Testis (tissue), 3 donors: ENCODE results near the gene TRIM3. TPM values are rescaled to one million over a fixed set of nuclear protein-coding genes. Genes with fewer than 3 reads are reported as not detected.

Source experiments
- DNase-seq: peaks from one replicate; pipeline ENCODE4 v3.0.0-alpha.2; 2019
- H3K27ac ChIP-seq, 2 donors: fragments of 200-600 bp; sonication (generic); one replicate each; pipeline ENCODE4 v1.5.1; 2019
- H3K27me3 ChIP-seq: fragments of 200-600 bp; sonication (generic); one replicate; pipeline ENCODE4 v1.5.1; 2019
- H3K36me3 ChIP-seq: fragments of 200-600 bp; sonication (generic); one replicate; pipeline ENCODE4 v1.5.1; 2017; ENCODE audit warnings: low read depth; ENCODE audit errors: missing control alignments
- H3K4me1 ChIP-seq: fragments of 200-600 bp; sonication (generic); one replicate; pipeline ENCODE4 v1.5.1; 2019
- H3K4me3 ChIP-seq, 2 donors: fragments of 200-600 bp; sonication (generic); one replicate each; pipeline ENCODE4 v1.5.1; 2017 to 2019
- H3K9me3 ChIP-seq: fragments of 200-600 bp; sonication (generic); one replicate; pipeline ENCODE4 v1.5.1; 2017
- CTCF ChIP-seq, 3 experiments: fragments of 450-650 bp in 2 of 3; fragments of 200-600 bp in 1 of 3; sonication (generic) in 1 of 3; IDR thresholded peaks; one replicate each; pipeline ENCODE4 v1.5.1; 2016 to 2019; ENCODE audit warnings: antibody characterized with exemption in 3 of 3, mild to moderate bottlenecking in 2 of 3, moderate library complexity in 1 of 3
- POLR2A ChIP-seq: fragments of 450-650 bp; IDR thresholded peaks from one replicate; pipeline ENCODE4 v1.6.1; 2017; ENCODE audit warnings: antibody characterized with exemption, mild to moderate bottlenecking, moderate library complexity
- WGBS, 2 donors: methylation state at CpG; one replicate each; pipeline ENCODE4 v1.1.5; 2018; 5-methylcytosine and 5-hydroxymethylcytosine counted together
- intact Hi-C: fragments of 100-400 bp; cut with DNase I; formaldehyde crosslinking; loops from one replicate; pipeline ENCODE4 v1.15.1; 2023; ENCODE audit warnings: low total_unique reads
- polyA plus RNA-seq: library from polyadenylated mRNA; stranded (reverse); fragments of 350-450 nt; fragmentation: Illumina TruSeq; extraction: RNeasy Lipid Tissue Mini Kit (QIAGEN cat#74804); gene quantifications from one replicate; pipeline ENCODE4 v1.2.3, GENCODE V29; 2014; ENCODE audit warnings: low read depth, low replicate concordance; ENCODE audit not compliant: insufficient read depth
- total RNA-seq, 2 donors: library from RNA; depleted of rRNA; stranded (reverse); fragments of >200 nt; gene quantifications; one replicate each; pipeline ENCODE4 v1.2.3, GENCODE V29; 2016

TRIM3 gene
- total and polyA plus RNA-seq, 3 donors from 2014 or later = 15.0 to 29.4 (median 29.4) TPM

GRCh38 chr11:6415797-6416196 is 57.9 kb downstream of the TRIM3 start:
- Histone ChIP-seq H3K36me3 (no peaks in the 10 kb centered on the region), H3K4me3 (no peak overlapping the region), H3K4me1 (peaks cover 7% of the 10 kb centered on the region), H3K27me3 (no peaks in the 10 kb centered on the region), H3K9me3 (no peaks in the 10 kb centered on the region), H3K27ac (no peak overlapping the region)
- 60 to 64% methylated on average over 6 of the region's 6 CpGs for WGBS, 2 donors
- TF ChIP-seq CTCF (IDR thresholded peaks at IDR 0.05) = no peak
- no peak for TF ChIP-seq POLR2A
- DNase-seq = no peak
- intact Hi-C loops = no loop called here

- Histone ChIP-seq H3K9me3 (no peaks in the 10 kb centered on the region), H3K4me1 (peaks cover 7% of the 10 kb centered on the region), H3K36me3 (no peaks in the 10 kb centered on the region), H3K4me3 (no peak overlapping the region), H3K27me3 (no peaks in the 10 kb centered on the region), H3K27ac (no peak overlapping the region)
- no peak for DNase-seq
- WGBS, 2 donors = 75 to 85% methylated on average over 3 of the region's 3 CpGs
- intact Hi-C loops = no loop called here
- no peak for TF ChIP-seq CTCF (IDR thresholded peaks at IDR 0.05)
- TF ChIP-seq POLR2A = no peak
These were observed 58.8 kb downstream of the TRIM3 start for GRCh38 chr11:6414874-6415328.

- TF ChIP-seq POLR2A (no peak), CTCF (IDR thresholded peaks at IDR 0.05) (no peak)
- no peak for DNase-seq
- Histone ChIP-seq H3K36me3 (no peaks in the 10 kb centered on the region), H3K9me3 (no peaks in the 10 kb centered on the region), H3K4me1 (peaks cover 7% of the 10 kb centered on the region), H3K27ac (no peak overlapping the region), H3K4me3 (no peak overlapping the region), H3K27me3 (no peaks in the 10 kb centered on the region)
- intact Hi-C loops = no loop called here
- 92% methylated on average over 12 of the region's 12 CpGs for whole genome bisulfite sequencing, 2 donors
These were observed 59.9 kb downstream of the TRIM3 start for GRCh38 chr11:6413791-6414201.

- WGBS, 2 donors = 90 to 94% methylated on average over 9 to 10 of the region's 10 CpGs
- no peak for DNase-seq
- H3K27me3 ChIP-seq = no peaks in the 10 kb centered on the region
- no peak overlapping the region for H3K27ac ChIP-seq
- peaks cover 3% of the 10 kb centered on the region for H3K4me1 ChIP-seq
- intact Hi-C loops = no loop called here
- no peaks in the 10 kb centered on the region for H3K9me3 ChIP-seq
- H3K36me3 ChIP-seq = no peaks in the 10 kb centered on the region
- TF ChIP-seq POLR2A (no peak), CTCF (IDR thresholded peaks at IDR 0.05) (no peak)
- H3K4me3 ChIP-seq = no peak overlapping the region
These were observed 62.1 kb downstream of the TRIM3 start for GRCh38 chr11:6411594-6412031.

GRCh38 chr11:6410695-6411430 is 62.9 kb downstream of the TRIM3 start:
- Histone ChIP-seq H3K4me1 (peaks cover 3% of the 10 kb centered on the region), H3K27me3 (no peaks in the 10 kb centered on the region), H3K4me3 (no peak overlapping the region), H3K36me3 (no peaks in the 10 kb centered on the region), H3K27ac (no peak overlapping the region), H3K9me3 (no peaks in the 10 kb centered on the region)
- no peak for DNase-seq
- TF ChIP-seq POLR2A = no peak
- no peak for TF ChIP-seq CTCF (IDR thresholded peaks at IDR 0.05)
- WGBS, 2 donors = 90 to 91% methylated on average over 16 to 23 of the region's 23 CpGs
- intact Hi-C loops = no loop called here
